Measurements from ENCODE around the gene ESR1.

GRCh38 chr6:152176268-152176667 is 368.8 kb downstream of the ESR1 start:
- TF ChIP-seq PATZ1 (CRISPR knock-in tag; IDR thresholded peaks at IDR 0.05; ENCODE audit: borderline replicate concordance): no peak
- no peak for TF ChIP-seq ISL1 (CRISPR knock-in tag; IDR thresholded peaks at IDR 0.05)
- no peak for TF ChIP-seq TCF4 (CRISPR knock-in tag; IDR thresholded peaks at IDR 0.05; ENCODE audit: borderline replicate concordance)
- no peak for TF ChIP-seq SNAI2 (CRISPR knock-in tag; IDR thresholded peaks at IDR 0.05)
- TF ChIP-seq ARNTL (CRISPR knock-in tag; IDR thresholded peaks at IDR 0.05; ENCODE audit: borderline replicate concordance, low read depth): no peak
- no peak for TF ChIP-seq PPARA (CRISPR knock-in tag; IDR thresholded peaks at IDR 0.05; ENCODE audit: borderline replicate concordance)
- TF ChIP-seq ZC3H10 (CRISPR knock-in tag; IDR thresholded peaks at IDR 0.05): no peak
- TF ChIP-seq CREB5 (CRISPR knock-in tag; IDR thresholded peaks at IDR 0.05; ENCODE audit: low read depth): no peak
- no peak for TF ChIP-seq OSR1 (CRISPR knock-in tag; IDR thresholded peaks at IDR 0.05)
- no peak for TF ChIP-seq RARB (CRISPR knock-in tag; IDR thresholded peaks at IDR 0.05)
